Activated CD4-positive, alpha-beta T cell treated with anti-CD3 and anti-CD28 coated beads, Interleukin-2, amount 50 U/mL, for 24 hours (primary cell): ENCODE results near the gene PADI4.
"Not testable (repeated sequence)": the region's sequence is repeated elsewhere in the genome, so short reads cannot be mapped to it uniquely, and the experiment has no call there.

Source experiments
- DNase-seq, 2 donors: peaks; one replicate each; pipeline ENCODE4 v3.0.0-alpha.2; 2020; ENCODE audit warnings: low read depth in 1 of 2, low spot score in 1 of 2

PADI4 gene

GRCh38 chr1:17313530-17314309 lies 5.7 kb downstream of the PADI4 start:
- DNase-seq = no peak

GRCh38 chr1:17314491-17314971 lies 6.5 kb downstream of the PADI4 start:
- no peak for DNase-seq

- no peak for DNase-seq
These were observed 7.6 kb downstream of the PADI4 start for GRCh38 chr1:17315542-17316130.

GRCh38 chr1:17316704-17317103 lies 8.7 kb downstream of the PADI4 start:
- no peak for DNase-seq

- no peak for DNase-seq
These were observed 10.3 kb downstream of the PADI4 start for GRCh38 chr1:17318262-17318661.

GRCh38 chr1:17319561-17320350 lies 11.8 kb downstream of the PADI4 start:
- no peak for DNase-seq

- not testable (repeated sequence) for DNase-seq
These were observed 13.9 kb downstream of the PADI4 start for GRCh38 chr1:17321857-17322390.

GRCh38 chr1:17328855-17329254 lies 20.9 kb downstream of the PADI4 start:
- DNase-seq = no peak

- DNase-seq = no peak
These were observed 21.6 kb downstream of the PADI4 start for GRCh38 chr1:17329610-17330009.

- DNase-seq = no peak
These were observed 22.9 kb downstream of the PADI4 start for GRCh38 chr1:17330856-17331255.

- DNase-seq = no peak
These were observed 25.1 kb downstream of the PADI4 start for GRCh38 chr1:17333081-17333480.

- peak; percentile 32 to 48 for DNase-seq
These were observed 28.1 kb downstream of the PADI4 start for GRCh38 chr1:17335821-17336710.

- no peak for DNase-seq
These were observed 30.9 kb downstream of the PADI4 start for GRCh38 chr1:17338706-17339493.

- no peak for DNase-seq
These were observed 31.5 kb downstream of the PADI4 start for GRCh38 chr1:17339521-17339920.

- no peak for DNase-seq
These were observed 32.4 kb downstream of the PADI4 start for GRCh38 chr1:17340358-17340757.

GRCh38 chr1:17342014-17342441 lies 34.0 kb downstream of the PADI4 start:
- no peak for DNase-seq

GRCh38 chr1:17345506-17345905 lies 37.5 kb downstream of the PADI4 start:
- not testable (repeated sequence) for DNase-seq

GRCh38 chr1:17346046-17346789 lies 38.2 kb downstream of the PADI4 start:
- no peak for DNase-seq
